Effector CD4-positive, alpha-beta T cell (primary cell): ENCODE data around the gene LAMA3.

ENCODE experiments used
- DNase-seq: peaks from one replicate; pipeline ENCODE4 v3.0.0-alpha.2; 2020

The LAMA3 gene

DNA sequence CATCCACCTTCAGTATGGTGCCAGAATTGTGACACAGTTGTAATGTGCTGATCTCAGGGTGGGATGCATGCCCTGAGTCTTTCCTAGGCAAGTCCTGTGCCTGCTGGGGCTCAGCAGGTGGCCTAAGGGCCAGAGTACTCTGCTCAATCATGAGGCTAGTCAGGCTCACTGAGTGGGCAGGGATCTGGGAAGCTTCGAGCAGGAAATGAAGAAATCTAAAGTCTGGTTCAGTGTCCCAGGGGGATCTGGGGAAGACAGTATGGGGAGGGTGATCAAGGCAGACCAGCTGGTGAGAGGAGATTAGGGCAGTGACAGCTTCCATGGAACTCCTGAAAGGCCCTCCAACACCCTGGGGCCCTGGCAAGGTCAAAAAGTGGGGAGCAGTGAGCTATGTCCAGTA is 17.7 kb upstream of the LAMA3 start:
- DNase-seq = no peak

DNA sequence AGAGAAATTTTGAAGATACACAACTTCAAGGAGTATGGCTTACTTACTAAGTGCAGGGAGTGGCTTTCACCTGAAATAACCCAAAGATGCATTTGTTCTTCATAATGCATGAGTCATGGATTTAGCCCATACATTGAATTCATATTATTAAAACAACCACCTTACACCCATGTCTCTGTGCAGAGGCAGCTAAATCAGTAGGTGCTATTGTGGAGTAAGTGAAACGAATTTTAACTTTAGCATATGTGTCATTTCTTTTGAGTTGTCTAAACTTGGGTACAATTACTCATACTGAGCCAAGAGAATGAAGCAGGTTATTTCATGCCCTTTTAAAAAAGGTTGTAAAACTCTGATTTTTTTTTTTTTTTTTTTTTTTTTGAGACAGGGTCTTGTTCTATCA is 15.5 kb upstream of the LAMA3 start:
- no peak for DNase-seq

DNA sequence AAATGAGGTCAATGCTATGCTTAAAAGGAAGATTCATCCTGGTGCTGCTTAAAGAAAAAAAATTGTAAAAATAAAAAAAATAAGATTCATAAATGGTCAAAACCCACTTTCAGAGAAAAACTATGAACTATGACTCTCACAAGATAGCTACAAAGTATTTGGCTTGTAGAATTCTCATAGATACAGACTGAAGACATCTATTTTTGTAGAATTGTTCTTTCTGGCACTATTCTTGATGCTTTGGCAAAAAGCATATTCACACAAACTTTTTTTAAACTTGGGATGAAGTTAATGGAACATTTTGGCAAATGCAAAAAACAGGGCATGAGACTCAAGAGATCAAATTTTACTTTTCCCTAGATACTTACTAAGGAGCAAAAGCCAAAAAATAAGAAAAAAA is 14.0 kb upstream of the LAMA3 start:
- no peak for DNase-seq

DNA sequence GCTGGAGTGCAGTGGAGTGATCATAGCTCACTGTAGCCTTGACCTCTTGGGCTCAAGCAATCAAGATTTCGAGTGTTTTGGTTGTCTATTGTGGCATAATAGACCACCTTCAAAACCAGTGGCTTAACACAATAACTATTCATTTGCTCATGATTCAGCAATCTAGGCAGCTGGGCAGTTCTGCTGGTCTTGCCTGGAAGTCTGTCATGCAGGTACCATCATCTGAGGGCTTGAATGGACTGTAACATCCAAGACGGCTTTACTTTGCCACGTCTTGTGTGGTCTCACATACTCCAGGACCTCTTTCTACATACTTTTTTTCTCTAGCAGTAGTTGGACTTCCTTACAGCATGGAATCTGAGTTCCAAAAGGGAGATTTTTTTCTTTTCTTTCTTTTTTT is 13.4 kb upstream of the LAMA3 start:
- DNase-seq = no peak

DNA sequence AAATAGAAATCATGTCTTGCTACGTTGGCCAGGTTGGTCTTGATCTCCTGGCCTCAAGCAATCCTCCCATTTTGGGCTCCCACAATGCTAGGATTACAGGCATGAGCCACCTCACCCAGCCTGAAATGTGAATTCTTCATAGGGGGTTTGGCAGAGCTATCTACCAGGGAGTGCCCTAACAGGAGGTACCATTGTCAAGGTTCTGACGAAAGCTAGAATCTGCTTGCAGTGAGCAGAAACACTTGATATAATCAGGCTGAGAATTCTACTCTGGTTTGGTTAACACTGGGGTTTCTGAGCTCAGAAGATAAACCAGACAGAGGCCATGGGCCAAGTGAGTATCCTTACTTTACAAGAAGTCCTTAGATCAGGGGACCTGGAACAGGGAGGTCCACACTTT is 7.2 kb upstream of the LAMA3 start:
- no peak for DNase-seq

DNA sequence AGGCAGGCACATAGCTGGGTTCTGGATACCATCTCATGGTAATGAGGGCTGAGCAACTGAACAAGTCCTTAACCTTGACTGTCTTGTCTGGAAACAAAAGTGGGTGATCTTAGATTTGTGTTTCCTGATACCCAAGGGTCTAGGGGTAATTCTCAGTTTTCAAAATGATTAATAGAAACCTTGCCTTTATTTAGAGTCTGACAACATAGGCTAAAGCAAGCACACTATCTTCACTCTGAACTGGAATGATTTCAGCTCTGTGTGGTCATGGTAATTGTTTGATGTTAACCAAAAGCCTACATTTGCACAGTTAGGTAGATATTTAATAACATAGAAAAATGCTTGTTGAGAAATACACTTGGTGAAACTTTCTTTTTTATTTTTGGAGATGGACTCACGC is 6.8 kb upstream of the LAMA3 start:
- DNase-seq = no peak

DNA sequence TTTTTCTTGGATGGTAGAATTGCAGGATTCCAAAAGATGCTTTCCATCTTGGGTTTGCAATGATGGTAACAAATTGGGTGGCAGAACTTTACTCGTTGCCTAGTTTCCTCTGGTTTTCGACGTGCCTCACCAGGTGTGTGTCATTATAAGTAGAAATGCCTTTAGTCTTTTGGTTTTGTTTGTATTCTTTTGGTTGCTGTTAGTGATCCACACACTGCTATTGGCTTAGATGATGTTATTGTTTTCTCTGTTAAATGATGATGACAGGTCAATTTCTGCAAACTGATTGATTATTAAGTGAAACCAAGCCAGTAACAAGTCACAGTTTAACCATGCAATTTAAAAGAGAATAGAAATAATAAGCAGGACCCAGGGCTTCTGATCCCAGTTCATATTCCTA is 6.1 kb upstream of the LAMA3 start:
- DNase-seq = no peak

DNA sequence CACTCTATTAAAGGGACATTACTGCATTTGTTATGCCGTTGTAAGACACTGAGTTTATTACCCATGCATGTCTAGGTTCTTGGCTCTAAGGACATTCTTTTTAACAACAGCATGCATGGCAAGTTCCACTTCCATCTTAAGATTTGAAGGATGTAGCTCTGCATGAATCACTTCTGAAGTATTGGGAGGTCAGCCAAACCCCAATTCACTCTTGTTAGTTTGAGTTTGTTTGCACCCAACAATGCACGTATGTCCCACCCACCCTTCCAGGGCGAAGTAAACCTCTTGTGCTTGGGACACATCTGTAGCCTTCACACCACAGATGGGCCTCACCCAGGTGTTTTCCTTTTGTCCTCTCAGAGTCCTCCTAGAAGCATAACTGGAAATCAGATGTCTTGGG is 5.6 kb upstream of the LAMA3 start:
- DNase-seq = no peak

DNA sequence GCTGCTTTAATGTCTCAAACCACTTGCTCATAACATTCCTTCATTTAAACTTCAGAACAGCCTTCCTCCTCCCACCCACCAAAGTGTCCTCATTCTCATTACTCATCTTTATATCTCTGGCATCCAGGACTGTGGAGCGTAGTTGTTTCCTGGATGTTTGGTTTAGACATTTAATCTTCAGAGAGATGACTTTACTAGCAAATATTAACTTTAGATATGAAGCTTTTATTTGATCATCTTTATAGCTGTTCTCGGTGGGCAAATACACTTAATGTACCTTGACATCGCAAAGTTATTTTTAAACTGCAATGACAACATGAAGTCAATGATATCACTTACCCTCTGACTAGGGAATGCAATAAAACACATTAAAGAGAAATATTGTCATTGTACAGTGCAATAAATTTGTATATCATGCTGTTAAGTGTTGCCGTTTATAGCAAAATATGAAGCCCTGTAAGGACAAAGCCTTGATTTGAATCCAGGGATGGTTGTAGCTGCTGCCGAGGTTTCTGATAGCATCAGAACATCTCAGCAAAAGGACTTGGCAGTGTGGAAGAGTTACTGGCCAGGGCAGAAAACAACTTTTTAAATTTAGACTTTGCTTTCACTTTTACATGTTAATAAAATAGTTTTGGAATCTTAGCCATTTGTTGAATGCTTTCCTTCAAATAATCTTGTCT is 4.6 kb upstream of the LAMA3 start:
- DNase-seq = no peak

DNA sequence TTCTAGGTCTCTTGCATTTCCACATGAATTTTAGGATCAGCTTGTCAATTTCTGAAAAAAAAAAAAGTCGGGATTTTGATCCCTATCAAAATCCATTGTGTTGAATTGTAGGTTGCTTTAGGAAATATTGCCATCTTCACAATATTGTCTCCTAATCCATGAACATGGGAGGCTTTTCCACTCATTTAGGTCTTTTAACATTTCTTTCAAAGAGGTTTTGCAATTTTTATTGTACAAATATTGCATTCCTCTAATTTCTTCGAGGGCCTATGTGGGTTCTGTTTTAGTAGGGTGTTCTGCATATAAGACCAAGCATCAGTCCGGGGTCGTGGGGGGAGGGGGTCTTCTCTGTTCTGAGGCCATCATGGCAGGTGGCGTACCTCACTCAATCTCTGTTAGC is 725 bp upstream of the LAMA3 start:
- no peak for DNase-seq

DNA sequence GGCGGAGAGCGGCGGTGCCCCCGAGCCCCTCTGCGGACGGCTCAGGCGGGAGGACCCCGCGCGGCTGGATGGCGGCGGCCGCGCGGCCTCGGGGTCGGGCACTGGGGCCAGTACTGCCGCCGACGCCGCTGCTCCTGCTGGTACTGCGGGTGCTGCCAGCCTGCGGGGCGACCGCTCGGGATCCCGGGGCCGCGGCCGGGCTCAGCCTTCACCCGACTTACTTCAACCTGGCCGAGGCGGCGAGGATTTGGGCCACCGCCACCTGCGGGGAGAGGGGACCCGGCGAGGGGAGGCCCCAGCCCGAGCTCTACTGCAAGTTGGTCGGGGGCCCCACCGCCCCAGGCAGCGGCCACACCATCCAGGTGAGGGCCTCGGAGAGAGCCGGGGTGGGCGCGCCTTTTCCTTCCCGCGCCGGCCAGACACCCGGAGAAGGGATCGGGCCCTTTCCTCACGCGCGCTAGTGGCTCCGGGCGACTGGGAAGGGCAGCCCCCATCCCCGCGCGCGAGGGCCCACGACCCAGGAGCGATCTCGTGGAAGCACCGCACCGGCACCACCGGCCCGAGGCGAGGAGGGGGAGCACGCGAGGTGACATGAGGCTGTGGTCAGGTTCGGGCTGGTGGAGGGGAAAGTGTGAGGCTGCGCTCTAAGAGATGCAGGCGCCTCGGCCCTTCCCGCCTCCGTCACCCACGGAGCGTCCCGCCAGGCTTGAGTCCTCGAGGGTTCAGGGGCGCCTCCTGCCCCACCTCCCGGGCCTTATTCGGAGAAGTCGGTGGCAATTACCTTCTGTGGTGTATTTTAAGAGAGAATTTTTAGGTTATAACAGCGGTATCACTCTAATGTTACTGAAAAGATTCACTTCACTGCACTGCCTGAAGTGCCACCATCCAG is 607 bp downstream of the LAMA3 start:
- DNase-seq = no peak

DNA sequence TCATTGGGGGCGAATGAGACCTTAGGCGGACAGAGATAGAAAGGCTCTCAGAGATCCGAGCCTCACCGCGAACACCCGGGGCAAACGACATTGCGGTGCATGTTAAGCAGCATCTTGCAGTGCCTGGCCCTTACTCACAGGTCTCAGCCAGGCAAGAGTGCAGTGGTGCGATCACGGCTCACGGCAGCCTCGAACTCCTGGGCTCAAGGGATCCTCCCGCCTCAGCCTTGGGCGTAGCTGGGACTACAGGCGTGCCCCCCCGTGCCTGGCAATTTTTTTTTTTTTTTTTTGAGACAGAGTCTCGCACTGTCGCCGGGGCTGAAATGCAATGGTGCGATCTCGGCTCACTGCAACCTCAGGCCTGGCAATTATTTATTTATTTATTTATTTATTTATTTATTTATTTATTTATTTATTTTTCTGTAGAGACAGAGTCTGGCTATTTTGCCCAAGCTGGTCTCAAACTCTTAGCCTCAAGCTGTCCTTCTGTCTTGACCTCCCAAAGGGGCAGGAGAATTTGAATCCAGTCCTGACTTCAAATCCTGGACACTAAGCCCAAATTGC is 1.3 kb downstream of the LAMA3 start:
- no peak for DNase-seq

DNA sequence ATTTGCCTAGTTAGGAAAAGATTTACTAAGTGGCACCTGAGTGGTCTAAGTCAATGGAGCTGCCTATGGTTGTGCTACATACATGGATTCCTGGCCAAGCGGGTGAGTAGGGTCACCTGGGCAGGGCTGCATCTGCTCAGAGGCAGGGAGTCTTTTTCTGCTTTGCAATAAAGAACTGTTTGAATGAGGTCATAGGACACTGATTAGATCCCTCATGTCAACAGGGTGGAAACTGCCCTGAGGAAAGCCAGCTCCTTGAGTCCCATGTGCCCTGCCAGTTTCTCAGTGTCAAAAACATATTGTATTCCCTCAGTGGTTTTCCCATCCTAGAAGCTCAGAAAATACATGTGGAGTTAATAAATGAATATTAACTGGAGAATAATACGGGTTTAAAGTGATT is 4.6 kb downstream of the LAMA3 start:
- no peak for DNase-seq

DNA sequence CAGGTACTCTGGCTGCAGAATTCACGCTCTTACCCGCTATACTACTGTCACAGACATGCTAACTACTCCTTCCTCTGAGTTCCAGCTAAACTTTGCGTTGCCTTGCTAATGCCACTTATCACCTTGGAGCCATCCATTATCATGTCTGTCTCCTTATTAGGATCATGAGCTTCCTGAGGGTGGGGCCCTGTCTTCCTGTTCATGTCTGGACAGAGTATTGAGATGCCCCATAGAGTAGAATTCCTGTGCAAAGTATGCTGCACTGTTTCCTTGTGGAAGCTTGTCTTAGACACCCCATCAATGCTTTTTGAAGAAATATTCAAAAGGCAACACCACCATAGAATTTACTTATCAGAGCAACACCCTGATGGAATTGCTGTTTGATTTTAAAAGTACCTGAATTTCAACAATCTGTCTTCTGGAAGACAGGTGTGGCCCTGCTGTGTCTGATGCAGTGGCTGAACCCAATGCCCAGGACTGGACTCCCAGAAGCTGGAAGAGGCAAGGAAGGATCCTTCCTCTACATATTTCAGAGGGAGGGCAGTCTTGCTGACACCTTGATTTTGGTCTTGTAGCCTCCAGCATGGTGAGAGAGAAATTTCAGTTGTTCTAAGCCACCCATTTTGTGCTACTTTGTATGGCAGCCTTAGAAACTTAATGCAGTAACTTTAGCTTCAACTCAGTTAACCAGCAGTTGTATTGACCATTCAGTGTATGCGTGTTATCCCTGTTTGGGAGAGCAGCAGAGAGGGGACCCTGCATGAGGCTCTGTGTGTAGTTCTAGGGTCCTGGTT is 5.6 kb downstream of the LAMA3 start:
- no peak for DNase-seq

DNA sequence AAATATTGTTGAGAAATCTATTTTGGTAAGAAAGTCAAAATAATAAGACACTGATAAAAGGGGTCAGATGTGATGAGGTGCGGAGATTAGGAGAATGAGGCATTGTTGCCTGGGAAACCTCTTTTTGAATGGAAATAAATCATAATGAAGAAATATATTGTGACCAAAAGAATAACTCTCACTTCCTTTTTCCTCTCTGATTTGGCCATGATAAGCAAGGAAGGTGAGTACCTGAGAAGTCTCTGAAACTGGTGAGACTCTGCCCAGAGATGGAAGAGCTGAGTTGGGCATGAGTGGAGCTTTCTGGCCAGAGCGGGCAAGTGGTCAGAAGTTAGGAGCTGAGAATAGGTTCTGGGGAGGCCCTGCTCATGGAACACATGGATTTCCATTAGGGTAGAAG is 11.8 kb downstream of the LAMA3 start:
- DNase-seq = no peak

DNA sequence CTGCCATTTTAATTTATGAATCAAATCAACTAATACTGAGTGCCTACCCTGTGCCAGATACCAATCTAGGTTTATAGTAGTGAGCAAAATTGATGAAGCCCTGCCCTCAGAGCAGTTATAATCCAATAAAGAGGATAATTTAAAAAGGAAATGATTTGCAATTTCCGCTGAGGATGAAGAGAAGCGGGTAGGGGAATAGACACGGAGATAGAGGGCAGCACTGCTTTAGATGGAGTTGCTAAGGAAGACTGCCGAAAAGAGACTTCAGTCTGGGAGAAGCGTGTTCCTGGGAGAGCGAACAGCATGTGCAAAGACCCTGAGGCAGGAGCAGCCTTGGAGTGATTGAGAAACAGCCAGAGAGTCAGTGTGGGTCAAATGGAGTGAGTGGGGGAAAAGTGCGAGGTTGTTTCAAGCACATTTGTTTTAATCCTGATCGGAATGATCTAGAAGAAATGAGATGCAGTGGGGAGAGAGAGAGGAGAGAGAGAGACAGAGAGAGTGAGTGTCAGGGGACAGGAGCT is 12.4 kb downstream of the LAMA3 start:
- no peak for DNase-seq

DNA sequence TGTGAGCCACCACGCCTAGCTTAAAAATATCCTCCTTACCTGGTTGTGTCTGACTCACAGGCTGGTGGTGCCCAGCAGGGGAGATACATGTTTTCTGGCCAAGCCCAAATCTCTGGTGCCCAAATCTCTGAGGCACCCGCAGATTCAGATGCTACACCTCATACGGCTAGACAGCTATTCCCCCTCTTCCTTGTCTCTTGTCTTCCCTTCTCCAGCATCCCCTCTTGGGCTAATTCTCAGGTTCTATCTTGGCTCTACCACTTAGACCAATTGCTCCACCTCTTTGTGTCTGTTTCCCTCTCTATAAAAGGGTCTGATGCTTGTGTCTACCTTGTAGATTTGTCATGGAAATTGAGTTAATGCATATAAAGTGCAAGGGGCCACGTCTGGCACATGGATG is 13.4 kb downstream of the LAMA3 start:
- DNase-seq = no peak

DNA sequence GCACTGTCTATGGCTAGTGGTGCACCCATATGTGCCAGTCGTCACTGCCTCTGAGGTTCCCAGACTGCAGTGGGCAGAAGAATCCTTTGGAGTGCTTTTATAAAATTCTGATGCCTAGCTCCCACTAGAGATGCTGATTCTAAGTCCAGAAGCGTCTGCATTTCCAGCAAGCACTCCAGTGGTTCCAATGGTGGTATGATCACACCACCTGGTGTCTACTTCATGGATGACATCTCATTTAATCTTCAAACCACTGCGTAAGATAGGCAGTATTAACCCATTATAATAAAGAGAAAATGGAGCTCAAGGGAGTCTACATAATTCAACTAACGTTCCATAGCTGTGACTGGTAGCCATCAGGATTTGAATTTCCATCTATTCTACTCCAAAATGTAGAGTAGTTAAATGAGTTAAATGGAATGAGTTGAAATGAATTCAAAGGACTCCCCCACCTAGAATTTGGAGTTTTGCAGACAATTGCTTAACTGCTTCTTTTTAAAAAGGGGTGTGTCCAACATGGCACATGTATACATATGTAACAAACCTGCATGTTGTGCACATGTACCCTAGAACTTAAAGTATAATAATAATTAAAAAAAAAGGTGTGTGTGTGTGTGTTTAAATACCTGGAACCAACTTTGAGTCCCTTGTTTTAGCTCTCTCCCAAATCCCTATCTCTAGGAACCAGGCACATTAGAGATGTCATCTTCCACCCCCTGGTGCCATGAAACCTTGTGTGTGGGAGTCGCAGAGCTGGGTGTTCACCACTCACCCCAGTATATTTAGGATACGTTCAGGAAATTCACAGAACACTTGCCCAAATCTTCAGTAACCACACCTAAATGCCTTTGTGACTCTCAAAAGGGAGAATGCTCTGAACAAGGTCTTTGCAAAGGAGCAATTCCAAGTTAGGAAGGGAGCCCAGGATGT is 14.1 kb downstream of the LAMA3 start:
- no peak for DNase-seq

DNA sequence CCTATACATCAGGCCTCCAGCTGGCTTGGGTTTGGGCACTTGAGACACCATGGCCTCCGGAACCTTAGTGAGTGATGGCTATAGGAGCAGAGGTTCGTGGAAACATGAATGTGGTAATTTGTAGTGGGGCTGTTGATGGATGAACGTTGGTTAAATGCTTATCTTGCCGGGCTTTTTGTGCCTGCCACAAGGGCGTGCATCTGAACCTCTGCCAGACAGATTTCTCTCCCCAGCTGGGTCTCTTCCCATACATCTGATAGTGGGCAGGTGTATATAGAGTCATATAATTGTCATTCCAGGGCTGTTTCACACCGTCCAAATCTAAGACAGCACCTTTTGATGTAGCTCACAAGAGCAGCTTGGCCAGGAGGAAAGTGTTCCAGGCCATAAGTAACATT is 14.7 kb downstream of the LAMA3 start:
- DNase-seq = no peak

DNA sequence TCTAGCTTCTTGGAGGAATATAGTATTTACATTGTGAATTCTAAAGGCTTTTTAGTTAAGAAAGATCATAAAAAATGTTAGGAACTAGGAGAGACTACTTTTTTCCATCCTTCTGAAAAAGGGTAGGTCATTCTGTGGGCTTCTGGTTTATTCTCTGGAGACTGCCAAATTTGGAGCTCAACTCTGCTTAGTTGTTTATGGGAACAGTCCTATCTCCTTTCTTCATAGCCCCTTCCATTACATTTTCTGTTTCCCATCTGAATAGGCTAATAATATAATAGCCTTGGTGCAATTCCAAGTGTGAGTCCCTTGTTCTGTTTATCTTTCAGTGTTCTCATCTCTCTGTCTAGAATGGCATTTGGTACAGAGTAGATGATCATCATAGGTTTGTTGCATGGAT is 15.6 kb downstream of the LAMA3 start:
- no peak for DNase-seq

DNA sequence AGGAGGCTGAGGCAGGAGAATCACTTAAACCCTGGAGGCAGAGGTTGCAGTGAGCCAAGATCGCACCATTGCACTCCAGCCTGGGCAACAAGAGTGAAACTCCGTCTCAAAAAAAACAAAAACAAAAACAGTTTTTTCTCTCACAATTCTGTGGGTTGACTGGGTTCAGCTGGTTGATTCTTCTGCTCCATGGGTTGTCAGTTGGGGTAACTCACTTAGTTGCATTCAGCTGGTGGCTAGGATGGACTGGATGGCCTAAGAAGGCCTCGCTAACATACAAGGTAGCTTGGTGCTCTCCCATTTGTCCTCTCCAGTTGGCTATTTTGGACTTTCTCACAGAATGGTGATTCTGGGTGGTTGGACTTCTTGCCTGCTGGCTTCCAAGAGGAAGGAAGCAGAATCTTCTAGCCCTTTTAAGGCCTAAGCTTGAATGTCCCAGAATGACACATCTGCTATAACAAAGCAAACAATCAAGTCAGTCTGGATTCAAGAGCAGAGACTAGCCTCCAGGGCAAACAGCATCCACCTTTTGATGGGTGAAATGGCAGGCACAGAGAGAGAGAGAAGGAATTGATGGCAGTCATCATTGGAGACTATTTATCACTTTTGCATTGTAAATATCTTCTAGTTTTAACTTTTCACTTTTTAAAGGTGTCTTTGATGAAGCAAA is 17.9 kb downstream of the LAMA3 start:
- DNase-seq = no peak
